Measurements from ENCODE around the gene SPAG6.
A peak's percentile ranks its signal among the peaks of the same experiment; 100 is the strongest.

Gene SPAG6

DNA sequence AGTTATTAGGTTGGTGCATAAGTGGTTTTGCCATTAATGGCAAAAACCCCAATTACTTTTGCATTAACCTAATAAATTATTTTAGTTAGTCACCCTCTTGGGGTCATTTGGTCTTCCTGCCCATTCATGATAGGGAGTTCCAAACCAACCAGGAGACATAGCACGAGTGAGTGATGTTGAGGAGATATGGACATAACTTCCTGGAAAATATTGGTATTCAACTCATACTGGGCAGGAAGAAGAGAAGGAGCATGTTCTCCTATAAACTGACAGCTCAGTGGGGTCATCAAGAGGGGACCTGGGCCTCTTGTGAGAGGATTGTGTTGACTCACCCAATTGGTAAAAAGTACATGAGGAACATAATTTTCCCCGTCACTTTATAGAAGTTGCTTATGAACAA, 23.7 kb downstream of the SPAG6 start (continued):
- TF ChIP-seq, protein P1, sequence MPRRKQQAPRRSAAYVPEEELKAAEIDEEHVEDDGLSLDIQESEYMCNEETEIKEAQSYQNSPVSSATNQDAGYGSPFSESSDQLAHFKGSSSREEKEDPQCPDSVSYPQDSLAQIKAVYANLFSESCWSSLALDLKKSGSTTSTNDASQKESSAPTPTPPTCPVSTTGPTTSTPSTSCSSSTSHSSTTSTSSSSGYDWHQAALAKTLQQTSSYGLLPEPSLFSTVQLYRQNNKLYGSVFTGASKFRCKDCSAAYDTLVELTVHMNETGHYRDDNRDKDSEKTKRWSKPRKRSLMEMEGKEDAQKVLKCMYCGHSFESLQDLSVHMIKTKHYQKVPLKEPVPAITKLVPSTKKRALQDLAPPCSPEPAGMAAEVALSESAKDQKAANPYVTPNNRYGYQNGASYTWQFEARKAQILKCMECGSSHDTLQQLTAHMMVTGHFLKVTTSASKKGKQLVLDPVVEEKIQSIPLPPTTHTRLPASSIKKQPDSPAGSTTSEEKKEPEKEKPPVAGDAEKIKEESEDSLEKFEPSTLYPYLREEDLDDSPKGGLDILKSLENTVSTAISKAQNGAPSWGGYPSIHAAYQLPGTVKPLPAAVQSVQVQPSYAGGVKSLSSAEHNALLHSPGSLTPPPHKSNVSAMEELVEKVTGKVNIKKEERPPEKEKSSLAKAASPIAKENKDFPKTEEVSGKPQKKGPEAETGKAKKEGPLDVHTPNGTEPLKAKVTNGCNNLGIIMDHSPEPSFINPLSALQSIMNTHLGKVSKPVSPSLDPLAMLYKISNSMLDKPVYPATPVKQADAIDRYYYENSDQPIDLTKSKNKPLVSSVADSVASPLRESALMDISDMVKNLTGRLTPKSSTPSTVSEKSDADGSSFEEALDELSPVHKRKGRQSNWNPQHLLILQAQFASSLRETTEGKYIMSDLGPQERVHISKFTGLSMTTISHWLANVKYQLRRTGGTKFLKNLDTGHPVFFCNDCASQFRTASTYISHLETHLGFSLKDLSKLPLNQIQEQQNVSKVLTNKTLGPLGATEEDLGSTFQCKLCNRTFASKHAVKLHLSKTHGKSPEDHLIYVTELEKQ (tag by site-specific recombination; IDR thresholded peaks at IDR 0.05; ENCODE audit: borderline replicate concordance) = no peak
- no peak for TF ChIP-seq ZNF274 (IDR thresholded peaks at IDR 0.05; ENCODE audit: low read length)
- TF ChIP-seq ZNF274 (tag by site-specific recombination; IDR thresholded peaks at IDR 0.05; ENCODE audit: borderline replicate concordance) = no peak
- no peak for TF ChIP-seq ZNF311 (tag by site-specific recombination; IDR thresholded peaks at IDR 0.05; ENCODE audit: borderline replicate concordance)
- TF ChIP-seq ZNF48 (tag by site-specific recombination; IDR thresholded peaks at IDR 0.05) = no peak
- no peak for TF ChIP-seq ZFP3 (tag by site-specific recombination; IDR thresholded peaks at IDR 0.05; ENCODE audit: low read depth)
- no peak for TF ChIP-seq ZNF707 (tag by site-specific recombination; IDR thresholded peaks at IDR 0.05)
- no peak for TF ChIP-seq ZNF169 (tag by site-specific recombination; IDR thresholded peaks at IDR 0.05)
- no peak for TF ChIP-seq ZNF175 (tag by site-specific recombination; IDR thresholded peaks at IDR 0.05)
- no peak for TF ChIP-seq ZNF24 (tag by site-specific recombination; IDR thresholded peaks at IDR 0.05)
- no peak for TF ChIP-seq ZSCAN23 (tag by site-specific recombination; IDR thresholded peaks at IDR 0.05)
- TF ChIP-seq ZNF670 (tag by site-specific recombination; IDR thresholded peaks at IDR 0.05; ENCODE audit: low read depth) = no peak

DNA sequence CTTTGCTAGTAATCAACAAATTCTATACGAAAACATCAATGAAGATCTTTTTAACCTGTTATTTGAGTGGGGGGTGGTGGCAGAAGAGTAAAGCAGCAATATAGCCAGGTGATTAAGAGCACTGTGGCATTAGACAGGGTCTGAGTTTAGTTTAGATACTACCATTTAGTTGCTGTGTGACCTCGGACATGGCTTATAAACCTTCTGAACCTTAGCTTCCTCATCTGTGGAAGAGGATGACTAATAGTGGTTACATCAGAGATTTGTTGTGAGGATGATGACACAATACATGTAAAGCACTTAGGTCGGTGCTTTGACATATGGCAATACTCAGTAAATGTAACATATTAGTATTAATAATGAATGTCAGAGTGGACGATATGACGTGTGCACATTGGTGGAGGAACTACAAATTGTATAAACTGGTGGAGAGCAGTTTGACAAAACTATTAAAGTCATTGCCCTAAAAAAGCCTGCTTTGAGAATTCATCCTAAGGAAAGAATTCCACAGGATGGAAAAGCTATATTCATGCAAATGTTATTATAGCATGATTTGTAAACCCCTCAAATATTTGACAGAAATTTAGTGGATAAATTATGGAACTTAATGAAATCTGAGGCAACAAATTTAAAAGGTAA, 24.3 kb downstream of the SPAG6 start:
- no peaks in the 10 kb centered on the region for H3K36me3 ChIP-seq (ENCODE audit: control insufficient read depth in 2 of 2, insufficient read depth in 1 of 2, low read length in 2 of 2)
- CTCF ChIA-PET = interaction anchor here (0.6 to 0.8 kb wide), 2 partner anchors 26 to 155 kb away, joined by 3 read pairs; no protein-coding TSS in a partner anchor
- no peak overlapping the region for H3K4me3 ChIP-seq (ENCODE audit: low read depth, low read length)
- no peaks in the 10 kb centered on the region for H3K9me3 ChIP-seq (ENCODE audit: control insufficient read depth, insufficient read depth, low read depth, low read length)
- POLR2A ChIA-PET = no interaction called here
- H3K4me1 ChIP-seq (ENCODE audit: control insufficient read depth, insufficient read depth, low read length) = no peaks in the 10 kb centered on the region
- no peak overlapping the region for H3K27ac ChIP-seq (ENCODE audit: extremely low read depth, low read depth, low read length)
- TF ChIP-seq ZNF707 (tag by site-specific recombination; IDR thresholded peaks at IDR 0.05) = no peak
- TF ChIP-seq, protein P2, sequence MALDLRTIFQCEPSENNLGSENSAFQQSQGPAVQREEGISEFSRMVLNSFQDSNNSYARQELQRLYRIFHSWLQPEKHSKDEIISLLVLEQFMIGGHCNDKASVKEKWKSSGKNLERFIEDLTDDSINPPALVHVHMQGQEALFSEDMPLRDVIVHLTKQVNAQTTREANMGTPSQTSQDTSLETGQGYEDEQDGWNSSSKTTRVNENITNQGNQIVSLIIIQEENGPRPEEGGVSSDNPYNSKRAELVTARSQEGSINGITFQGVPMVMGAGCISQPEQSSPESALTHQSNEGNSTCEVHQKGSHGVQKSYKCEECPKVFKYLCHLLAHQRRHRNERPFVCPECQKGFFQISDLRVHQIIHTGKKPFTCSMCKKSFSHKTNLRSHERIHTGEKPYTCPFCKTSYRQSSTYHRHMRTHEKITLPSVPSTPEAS (tag by site-specific recombination; IDR thresholded peaks at IDR 0.05) = peak; percentile 8; the same call in 1 of the 2 replicates
- TF ChIP-seq FEZF1 (tag by site-specific recombination; IDR thresholded peaks at IDR 0.05) = no peak
- TF ChIP-seq ZNF10 (tag by site-specific recombination; IDR thresholded peaks at IDR 0.05) = 0 out of 2 replicates have a peak, but pooled peaks have one; percentile 57
- peak; percentile 33; the same call in 1 of the 2 replicates for TF ChIP-seq RBAK (tag by site-specific recombination; IDR thresholded peaks at IDR 0.05)
- TF ChIP-seq KLF8 (tag by site-specific recombination; IDR thresholded peaks at IDR 0.05) = peak; percentile 29; the same call in 1 of the 2 replicates
- no peak for TF ChIP-seq ZNF140 (tag by site-specific recombination; IDR thresholded peaks at IDR 0.05)
- peak; percentile 84 for TF ChIP-seq ZNF660 (tag by site-specific recombination; IDR thresholded peaks at IDR 0.05)
- TF ChIP-seq ZNF169 (tag by site-specific recombination; IDR thresholded peaks at IDR 0.05) = no peak
- no peak for TF ChIP-seq ZBTB1 (tag by site-specific recombination; IDR thresholded peaks at IDR 0.05)
- TF ChIP-seq ZNF768 (tag by site-specific recombination; IDR thresholded peaks at IDR 0.05) = peak; percentile 61; the same call in 1 of the 2 replicates
- TF ChIP-seq, protein P3, sequence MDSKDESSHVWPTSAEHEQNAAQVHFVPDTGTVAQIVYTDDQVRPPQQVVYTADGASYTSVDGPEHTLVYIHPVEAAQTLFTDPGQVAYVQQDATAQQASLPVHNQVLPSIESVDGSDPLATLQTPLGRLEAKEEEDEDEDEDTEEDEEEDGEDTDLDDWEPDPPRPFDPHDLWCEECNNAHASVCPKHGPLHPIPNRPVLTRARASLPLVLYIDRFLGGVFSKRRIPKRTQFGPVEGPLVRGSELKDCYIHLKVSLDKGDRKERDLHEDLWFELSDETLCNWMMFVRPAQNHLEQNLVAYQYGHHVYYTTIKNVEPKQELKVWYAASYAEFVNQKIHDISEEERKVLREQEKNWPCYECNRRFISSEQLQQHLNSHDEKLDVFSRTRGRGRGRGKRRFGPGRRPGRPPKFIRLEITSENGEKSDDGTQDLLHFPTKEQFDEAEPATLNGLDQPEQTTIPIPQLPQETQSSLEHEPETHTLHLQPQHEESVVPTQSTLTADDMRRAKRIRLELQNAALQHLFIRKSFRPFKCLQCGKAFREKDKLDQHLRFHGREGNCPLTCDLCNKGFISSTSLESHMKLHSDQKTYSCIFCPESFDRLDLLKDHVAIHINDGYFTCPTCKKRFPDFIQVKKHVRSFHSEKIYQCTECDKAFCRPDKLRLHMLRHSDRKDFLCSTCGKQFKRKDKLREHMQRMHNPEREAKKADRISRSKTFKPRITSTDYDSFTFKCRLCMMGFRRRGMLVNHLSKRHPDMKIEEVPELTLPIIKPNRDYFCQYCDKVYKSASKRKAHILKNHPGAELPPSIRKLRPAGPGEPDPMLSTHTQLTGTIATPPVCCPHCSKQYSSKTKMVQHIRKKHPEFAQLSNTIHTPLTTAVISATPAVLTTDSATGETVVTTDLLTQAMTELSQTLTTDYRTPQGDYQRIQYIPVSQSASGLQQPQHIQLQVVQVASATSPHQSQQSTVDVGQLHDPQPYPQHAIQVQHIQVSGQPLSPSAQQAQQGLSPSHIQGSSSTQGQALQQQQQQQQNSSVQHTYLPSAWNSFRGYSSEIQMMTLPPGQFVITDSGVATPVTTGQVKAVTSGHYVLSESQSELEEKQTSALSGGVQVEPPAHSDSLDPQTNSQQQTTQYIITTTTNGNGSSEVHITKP (tag by site-specific recombination; IDR thresholded peaks at IDR 0.05) = 0 out of 2 replicates have a peak, but pooled peaks have one; percentile 10
- TF ChIP-seq, protein P4, sequence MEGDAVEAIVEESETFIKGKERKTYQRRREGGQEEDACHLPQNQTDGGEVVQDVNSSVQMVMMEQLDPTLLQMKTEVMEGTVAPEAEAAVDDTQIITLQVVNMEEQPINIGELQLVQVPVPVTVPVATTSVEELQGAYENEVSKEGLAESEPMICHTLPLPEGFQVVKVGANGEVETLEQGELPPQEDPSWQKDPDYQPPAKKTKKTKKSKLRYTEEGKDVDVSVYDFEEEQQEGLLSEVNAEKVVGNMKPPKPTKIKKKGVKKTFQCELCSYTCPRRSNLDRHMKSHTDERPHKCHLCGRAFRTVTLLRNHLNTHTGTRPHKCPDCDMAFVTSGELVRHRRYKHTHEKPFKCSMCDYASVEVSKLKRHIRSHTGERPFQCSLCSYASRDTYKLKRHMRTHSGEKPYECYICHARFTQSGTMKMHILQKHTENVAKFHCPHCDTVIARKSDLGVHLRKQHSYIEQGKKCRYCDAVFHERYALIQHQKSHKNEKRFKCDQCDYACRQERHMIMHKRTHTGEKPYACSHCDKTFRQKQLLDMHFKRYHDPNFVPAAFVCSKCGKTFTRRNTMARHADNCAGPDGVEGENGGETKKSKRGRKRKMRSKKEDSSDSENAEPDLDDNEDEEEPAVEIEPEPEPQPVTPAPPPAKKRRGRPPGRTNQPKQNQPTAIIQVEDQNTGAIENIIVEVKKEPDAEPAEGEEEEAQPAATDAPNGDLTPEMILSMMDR (tag by site-specific recombination; IDR thresholded peaks at IDR 0.05) = no peak
- TF ChIP-seq ZEB2 (tag by site-specific recombination; IDR thresholded peaks at IDR 0.05) = peak; percentile 71
- TF ChIP-seq ZNF530 (tag by site-specific recombination; IDR thresholded peaks at IDR 0.05; ENCODE audit: low read depth) = no peak
- TF ChIP-seq, protein P5, sequence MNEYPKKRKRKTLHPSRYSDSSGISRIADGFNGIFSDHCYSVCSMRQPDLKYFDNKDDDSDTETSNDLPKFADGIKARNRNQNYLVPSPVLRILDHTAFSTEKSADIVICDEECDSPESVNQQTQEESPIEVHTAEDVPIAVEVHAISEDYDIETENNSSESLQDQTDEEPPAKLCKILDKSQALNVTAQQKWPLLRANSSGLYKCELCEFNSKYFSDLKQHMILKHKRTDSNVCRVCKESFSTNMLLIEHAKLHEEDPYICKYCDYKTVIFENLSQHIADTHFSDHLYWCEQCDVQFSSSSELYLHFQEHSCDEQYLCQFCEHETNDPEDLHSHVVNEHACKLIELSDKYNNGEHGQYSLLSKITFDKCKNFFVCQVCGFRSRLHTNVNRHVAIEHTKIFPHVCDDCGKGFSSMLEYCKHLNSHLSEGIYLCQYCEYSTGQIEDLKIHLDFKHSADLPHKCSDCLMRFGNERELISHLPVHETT (tag by site-specific recombination; IDR thresholded peaks at IDR 0.05) = peak; percentile 43; the same call in 1 of the 2 replicates

Measured in HEK293 (cell line).